Retinal pigment epithelial cell (primary cell): Measurements from ENCODE around the gene FYN.

Experiments used
- DNase-seq: peaks from one replicate; pipeline ENCODE4 v3.0.0-alpha.2; 2010; ENCODE audit warnings: low read depth
- H3K4me3 ChIP-seq: 2 replicates; pipeline ENCODE4 v1.5.1; 2011; ENCODE audit warnings: mild to moderate bottlenecking, low read length, control low read depth, moderate library complexity
- CTCF ChIP-seq: conservative IDR thresholded peaks from 2 replicates; pipeline ENCODE4 v1.5.1; 2011; ENCODE audit warnings: low read depth, low read length, control low read depth, inconsistent platforms

FYN gene

GRCh38 chr6:111738631-111739030 lies 134.6 kb downstream of the FYN start:
- no peak for DNase-seq
- no peak overlapping the region for H3K4me3 ChIP-seq
- TF ChIP-seq CTCF, result no peak

GRCh38 chr6:111738156-111738555 lies 135.1 kb downstream of the FYN start:
- DNase-seq, result no peak
- no peak for TF ChIP-seq CTCF
- no peak overlapping the region for H3K4me3 ChIP-seq

- DNase-seq, result no peak
- no peak overlapping the region for H3K4me3 ChIP-seq
- TF ChIP-seq CTCF, result no peak
Observed at GRCh38 chr6:111737065-111737521, 136.2 kb downstream of the FYN start.

GRCh38 chr6:111736005-111736608 lies 137.1 kb downstream of the FYN start:
- DNase-seq, result no peak
- TF ChIP-seq CTCF, result no peak
- no peak overlapping the region for H3K4me3 ChIP-seq

- no peak for TF ChIP-seq CTCF
- no peak overlapping the region for H3K4me3 ChIP-seq
- no peak for DNase-seq
Observed at GRCh38 chr6:111734068-111735061, 138.9 kb downstream of the FYN start.

- H3K4me3 ChIP-seq, result no peak overlapping the region
- DNase-seq, result no peak
- TF ChIP-seq CTCF, result no peak
Observed at GRCh38 chr6:111732390-111732789, 140.9 kb downstream of the FYN start.
